GM18867 (cell line): Measurements from ENCODE around the gene WSCD2.

Experiments
- ATAC-seq: cut with Tn5 transposase; IDR thresholded peaks from one replicate; pipeline ENCODE4 v1.9.1; 2021; ENCODE audit warnings: mild to moderate bottlenecking, moderate library complexity; ENCODE audit not compliant: unreplicated experiment

The WSCD2 gene

DNA sequence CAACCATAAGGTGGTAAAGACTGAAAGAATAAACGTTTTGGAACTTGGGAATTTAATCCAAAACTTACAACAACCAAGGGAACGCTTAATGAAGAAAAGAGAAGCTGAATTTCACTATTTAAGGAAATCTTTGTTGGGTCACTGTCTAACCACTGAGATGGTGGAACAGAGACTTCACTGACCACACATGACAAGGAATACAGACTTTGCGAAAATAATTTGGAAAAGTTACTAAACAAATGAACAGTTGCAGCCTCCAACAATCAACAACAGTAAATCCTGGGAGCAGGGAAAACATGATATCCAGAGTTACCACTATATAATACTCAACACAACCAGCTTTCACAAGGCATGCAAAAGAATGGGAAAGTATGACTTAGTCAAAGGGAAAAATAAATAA lies 131.0 kb downstream of the WSCD2 start:
- ATAC-seq, result no peak

DNA sequence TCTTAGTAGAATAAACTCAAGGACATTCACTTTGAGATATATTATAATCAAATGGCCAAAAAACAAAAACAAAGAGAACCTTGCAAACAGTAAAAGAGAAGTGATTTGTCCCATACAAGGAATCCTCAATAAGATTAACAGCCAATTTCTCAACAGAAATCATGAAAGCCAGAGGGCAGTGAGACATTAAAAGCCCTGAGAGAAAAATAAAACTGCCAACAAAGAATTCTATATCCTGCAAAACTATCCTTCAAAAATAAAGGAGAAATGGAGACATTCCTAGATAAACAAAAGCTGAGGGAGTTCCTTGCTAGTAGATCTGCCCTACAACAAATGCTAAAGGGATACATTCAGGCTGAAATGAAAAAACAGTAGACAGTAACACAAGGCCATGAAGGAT lies 131.9 kb downstream of the WSCD2 start:
- ATAC-seq, result no peak

DNA sequence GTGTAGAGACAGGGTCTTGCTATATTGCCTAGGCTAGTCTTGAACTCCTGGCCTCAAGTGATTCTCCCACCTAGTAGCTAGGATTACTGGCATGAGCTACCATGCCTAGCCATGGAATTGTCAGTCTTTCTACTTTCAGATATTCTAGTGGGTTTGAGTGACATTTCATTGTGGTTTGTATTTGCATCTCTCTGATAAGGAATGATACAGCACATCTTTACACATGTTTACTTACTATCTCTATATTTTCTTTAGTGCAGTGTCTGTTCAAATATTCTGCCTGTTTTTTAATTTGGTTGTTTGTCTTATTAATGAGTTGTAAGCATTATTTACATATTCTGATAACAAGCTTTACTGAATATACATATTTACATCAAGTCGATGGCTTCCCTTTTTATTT lies 136.4 kb downstream of the WSCD2 start:
- no peak for ATAC-seq

DNA sequence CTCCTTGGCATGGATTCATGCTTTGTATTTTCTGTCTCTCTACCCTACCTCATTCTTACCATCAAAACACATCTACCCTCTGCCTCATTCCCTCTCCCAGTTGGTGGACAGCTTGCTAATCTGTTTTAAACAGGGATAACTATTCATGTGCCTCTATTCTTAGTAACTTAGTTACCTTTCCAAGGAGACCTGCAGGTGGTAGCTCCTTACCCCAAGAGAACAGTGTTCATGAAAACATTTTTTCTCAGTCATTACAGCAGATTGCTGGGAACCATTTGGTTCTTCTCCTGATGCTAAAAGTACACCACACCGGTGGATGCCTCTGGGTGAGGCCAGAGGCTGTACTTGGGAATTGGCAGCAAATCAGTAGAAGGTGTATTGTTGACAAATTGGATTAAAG lies 137.0 kb downstream of the WSCD2 start:
- no peak for ATAC-seq

DNA sequence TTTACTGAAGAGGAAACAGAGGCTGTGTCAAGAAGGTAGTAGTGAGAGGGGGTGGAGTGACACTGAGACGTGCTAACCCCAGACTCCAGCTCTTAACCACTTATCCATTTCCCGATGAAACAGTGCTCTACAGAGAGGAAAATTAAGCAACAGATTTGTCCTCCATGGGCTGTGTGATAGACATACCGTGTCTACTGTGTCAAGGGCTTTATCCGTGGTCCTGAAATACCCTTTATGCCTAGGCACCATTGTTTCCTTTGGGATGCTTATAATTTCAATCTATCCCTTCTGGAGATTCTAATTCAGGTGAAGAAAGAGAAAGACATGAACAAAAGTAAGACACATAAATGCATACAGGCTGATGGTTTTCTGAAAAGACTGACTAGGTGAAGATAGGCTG lies 138.4 kb downstream of the WSCD2 start:
- no peak for ATAC-seq

DNA sequence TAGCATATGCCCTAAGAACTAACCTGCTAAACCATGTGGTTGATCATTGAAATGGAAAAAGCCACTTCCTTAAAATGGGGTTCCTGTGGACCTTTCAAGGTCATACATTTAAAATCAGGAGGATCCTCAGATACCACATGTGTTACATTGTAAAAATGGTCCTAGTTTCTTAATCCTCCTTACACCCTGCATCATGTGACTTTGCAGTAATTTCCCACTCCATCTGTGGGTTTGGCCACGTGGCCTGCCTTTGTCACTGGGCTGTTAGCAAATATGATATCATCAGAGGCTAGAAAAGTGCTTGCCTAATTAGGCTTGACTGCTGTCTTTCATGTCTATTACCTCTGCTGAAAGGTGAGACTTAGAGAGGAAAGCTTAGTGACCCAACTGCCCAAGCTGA lies 139.3 kb downstream of the WSCD2 start:
- ATAC-seq, result no peak

DNA sequence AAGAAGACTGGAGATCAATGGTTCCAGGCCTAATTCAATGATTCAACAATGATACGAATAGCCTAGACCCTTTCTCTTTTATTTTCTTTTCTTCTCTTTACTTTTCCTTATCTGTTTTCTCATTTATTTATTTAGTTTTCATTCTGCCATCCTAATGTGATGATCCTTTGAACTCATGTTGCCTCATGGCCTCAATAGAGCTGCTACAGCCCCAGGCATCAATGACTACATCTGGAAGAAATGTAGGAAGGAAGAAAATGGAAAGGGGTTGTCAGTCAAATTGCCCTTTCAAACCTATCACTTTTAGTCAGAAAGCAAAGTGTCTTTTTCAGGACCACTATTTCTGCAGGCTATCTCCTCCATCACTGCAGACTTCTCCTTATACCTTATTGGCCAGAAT lies 140.1 kb downstream of the WSCD2 start:
- ATAC-seq, result no peak

DNA sequence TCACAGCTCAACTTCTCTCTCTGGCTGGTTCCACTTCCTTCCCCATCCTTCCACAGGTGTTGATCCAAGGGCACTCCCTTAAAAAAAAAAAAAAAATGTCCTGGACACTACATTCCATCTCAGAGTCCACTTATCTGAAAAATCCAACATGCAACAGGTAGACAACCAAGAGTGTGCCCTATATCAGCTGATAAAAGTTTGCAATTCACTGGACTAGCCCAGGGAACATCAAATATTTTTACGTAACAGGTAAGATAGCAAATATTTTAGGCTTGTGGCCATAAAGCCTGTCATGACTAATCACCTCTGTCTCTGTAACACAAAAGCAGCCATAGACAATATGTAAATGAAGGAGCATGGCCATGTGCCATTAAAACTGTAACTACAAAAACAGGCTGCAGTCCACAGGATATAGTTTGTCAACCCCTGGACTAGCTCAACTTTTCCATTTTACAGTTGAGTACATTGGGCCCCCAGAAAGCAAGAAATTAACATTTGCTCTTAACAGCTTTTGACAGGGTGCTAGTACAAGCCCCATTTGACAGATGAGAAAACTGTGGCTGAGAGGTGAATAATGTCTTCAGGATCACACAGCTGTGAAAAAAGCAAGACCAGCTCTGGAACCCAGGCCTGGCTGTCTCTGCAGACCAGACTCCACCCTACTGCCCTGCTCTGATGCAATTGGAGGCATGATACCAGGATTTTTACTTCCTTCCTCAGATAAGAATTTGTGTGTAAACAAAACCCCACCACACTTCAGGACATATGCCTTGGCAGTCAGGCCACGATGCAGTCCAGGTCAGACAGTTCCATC lies 141.2 kb downstream of the WSCD2 start:
- no peak for ATAC-seq

DNA sequence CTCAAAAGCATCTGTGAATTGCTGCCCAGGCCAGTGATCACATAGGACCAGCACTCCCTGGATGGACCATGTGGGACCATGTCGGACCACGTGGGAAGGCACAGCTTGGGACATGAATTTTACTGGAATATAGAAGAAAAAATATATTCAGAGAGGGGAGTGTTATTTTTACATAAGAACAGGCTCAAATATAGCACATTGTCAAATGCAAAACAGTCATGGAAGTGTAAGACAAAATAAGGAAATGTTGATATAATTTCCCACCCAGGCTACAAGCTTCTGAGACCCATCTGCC lies 141.7 kb downstream of the WSCD2 start:
- ATAC-seq, result no peak

DNA sequence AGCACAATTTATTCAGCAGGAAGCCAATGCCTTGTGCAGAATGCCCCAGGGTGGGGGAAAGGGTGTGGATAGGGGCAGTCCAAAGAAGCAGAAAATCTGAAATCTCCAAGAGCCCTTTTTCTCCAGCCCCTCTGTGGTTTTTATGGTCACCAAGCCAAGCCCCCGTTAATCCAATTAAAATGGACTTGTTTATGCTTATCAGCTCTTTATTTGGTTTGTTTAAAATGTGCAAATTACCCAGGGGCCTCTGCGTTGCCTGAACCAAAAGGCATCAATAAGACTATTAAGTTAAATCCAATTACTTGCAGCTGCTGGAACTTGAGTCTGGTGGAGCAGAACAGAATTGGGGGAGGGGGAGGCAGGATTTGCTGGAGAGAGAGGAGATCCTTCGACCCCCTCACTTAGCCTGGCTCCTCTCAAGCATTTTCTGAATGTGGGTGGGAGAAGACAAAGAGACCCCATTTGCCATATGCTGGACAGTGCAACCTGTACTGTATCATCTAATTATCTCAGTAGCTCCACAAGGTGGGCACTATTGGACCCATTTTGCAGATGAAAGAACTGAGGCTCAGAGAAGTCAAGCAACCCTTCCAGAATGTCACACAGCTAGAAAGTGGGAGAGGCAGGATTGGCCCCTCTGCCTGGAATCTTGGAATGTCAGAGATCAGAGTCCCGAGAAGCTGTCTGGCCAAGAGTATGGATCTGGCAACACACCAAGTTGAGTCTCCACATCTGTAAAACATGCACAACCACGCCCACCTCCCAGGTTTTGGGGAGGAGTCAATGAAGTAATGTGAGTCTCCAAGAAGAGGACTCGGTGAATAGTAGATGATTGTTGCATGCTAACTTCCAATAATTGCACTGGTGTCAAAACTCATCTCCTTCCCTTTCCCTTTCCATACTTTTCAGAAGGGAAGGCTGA lies 143.1 kb downstream of the WSCD2 start:
- no peak for ATAC-seq

DNA sequence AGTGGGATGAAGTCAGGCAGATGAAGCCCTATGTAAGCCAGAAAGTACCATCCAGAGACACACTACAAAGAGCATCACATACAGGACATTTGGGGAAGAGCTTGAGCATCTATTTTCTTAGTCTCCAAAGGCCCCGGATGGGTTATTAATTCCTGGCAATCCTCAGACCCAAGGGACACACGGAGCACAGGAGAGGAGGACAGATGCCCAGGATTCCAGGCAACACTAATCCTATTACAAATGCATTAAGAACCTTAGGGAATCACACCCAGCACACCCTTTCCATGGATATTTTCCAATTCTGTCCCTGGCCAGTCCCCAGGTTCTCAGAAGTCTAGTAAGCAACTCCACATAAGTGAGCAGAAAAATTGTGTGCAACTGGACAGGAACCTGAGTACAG lies 144.1 kb downstream of the WSCD2 start:
- ATAC-seq, result no peak

DNA sequence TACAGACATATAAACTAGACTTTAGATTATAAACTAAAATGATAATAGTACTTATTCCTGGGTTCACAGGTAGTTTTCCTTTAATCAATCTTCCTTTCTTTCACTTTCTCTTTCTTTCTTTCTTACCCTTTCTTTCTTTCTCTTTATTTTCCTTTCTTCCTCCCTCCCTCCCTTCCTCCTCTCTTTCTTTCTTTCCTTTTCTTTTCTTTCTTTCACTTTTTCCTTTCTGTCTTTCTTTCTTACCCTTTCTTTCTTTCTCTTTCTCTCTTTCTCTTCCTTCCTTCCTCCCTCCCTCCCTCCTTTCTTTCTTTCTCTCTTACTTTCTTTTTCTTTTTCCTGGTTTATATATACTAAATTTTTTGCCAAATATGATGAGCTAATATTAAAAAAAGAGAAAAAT lies 148.5 kb downstream of the WSCD2 start:
- ATAC-seq, result no peak

DNA sequence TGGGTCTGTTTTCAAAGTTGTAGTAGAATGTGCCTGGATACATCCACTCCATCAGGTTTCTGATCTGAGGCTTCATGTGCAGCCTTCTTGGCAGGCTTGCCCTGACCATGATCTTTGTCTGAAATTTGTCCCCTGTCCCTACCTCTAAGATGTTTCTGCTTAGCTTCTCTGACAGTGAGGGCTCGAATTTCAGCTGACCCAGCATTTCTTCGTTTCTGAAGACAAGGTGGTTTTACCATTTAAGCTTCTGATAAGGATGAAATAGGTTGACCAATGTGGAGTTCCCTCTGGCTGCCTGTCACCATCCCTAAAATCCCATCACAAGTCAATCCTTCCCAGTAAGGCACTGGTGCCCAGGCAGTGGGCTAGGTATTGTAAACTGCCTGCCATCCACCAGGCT lies 153.1 kb downstream of the WSCD2 start:
- ATAC-seq, result no peak

DNA sequence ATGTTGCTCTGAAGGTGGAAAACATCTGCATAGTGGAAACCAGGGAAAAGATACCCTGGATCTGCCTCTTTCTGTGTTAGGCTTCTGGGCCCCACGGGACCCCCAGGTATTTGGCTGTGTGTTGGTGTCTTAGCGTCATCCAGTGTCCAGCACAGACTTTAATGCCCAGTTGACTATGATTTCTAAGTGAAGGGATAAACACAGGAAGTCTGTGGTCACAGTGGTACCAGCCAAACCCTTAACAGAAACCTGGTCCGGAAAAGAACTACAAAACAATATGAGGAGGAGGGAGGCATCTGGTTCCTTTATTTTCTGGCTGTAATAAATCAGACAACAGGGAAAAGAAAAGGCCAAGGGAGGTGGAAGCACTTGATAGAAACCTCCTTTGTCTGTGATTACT lies 153.6 kb downstream of the WSCD2 start:
- ATAC-seq, result no peak

DNA sequence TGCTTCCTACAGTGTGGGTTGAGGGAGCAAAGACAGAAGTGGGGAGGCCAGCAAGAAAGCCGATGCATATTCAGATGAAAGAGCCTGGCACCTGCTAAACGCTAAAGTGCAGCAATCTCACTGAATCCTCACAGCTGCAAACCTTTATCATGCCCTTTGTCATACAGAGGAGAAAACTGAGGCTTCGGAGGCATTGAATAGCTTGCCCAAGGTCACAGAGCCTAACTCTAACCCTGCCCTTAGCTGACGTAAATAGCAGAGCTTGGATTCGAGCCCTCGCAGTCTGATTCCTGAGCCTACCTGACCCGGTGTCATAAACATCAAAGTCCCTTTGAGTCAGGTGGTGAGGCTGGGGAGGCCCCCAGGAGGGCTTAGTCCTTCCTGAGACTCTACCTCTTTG lies 155.1 kb downstream of the WSCD2 start:
- ATAC-seq, result no peak

DNA sequence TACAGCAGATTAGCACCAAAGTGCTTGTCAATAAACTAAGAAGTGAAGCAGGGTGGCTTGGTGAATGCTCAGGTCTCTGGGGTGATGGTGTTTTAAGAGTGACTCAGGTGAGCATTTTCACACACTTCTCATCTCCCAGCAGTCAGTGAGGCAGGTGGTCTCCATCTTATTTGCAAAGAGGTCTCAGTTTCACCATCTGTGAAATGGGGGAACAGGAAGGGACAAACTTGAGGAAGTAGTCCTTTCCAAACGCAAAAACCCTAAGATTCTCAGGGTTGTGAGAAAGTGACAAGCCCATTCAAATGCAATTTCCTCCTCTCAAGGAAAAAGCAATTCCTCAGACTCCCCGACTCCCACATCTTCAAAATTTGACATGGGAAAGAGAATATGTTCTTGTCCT lies 155.9 kb downstream of the WSCD2 start:
- ATAC-seq, result no peak

DNA sequence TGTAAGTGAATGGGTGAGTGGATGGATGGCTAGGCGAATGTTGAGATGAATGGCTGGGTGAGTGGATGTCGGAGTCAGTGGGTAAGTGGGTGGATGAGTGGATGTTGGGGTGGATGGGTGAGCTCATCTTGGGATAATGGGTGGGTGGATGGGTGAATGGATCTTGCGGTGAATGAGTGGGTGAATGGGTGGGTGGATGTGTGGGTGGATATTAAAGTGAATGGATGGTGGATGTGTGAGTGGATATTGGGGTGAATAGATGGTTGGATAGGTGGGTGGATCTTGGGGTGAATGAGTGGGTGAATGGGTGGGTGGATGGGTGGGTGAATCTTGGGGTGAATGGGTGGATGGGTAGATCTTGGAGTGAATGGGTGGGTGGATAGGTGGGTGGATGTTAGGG lies 158.1 kb downstream of the WSCD2 start:
- ATAC-seq, result no peak

DNA sequence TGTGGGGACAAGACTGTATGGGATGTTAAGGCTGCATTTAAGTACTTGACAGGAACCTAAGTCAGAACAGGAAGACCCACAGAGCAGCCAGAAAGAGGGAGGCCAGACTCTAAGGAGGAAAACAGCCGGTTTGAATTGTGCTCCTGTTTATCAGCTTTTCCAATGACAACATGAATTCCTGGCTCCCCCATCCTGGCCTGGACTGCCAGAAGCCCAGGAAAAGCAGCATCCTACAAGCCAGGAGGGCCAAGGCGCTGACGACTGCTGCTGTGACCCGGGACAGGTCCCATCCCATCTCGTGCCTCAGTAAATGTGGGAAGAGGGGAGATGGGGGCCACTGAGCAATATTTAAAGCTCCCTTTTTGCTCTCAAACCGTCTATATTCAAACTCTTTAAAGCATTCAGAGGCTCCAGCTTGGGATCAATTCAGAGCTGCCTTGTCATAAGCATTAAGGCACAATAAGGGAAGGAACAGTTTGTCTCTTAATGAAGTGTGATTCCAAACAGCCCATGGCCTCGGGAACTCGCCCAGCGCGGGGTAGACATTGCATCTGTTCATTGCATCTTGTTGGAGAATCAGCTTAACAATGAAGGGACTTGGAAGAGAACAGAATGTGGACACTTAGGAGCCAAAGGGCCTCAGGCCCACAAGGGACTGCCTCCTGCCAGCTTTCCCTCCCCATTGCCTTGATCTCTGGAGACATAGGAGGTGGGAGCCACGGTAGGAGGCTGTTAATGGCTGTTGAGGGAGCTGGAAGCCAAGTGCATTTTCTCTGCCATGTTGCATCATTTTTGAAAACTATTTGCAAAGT lies 160.5 kb downstream of the WSCD2 start:
- ATAC-seq, result no peak

DNA sequence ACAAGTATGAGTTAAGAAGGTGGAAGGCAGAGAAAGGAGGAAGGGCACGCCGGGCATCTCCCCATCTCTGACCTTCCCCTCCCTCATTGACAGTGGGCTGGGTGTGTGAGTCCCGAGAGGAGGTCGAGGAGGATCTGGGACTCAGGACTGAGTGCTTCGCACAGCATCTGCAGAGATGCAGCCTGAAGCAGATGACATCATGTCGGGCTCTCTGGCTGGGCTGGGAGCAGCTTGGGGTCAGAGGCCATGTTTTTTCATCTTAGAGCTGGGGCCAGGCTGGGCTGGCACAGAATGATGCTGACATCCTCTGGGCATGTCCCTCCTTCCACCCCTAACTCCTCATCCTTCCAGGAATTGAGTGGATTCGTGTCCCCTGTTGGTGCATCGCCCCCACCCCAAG lies 166.6 kb downstream of the WSCD2 start:
- ATAC-seq, result no peak

DNA sequence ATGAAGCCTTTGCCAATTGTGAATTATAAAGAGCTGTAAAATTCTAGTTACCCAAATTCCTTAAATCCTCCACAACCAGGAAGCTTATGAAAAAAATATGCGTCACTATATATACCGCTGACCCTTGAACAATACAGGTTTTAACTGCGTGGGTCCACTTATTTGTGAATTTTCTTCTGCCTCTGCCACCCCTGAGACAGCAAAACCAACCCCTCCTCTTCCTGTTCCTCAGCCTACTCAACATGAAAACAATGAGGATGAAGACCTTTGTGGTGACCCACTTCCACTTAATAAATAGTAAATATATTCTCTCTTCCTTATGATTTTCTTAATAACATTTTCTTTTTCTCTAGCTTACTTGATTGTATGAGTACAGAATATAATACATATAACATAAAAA lies 167.9 kb downstream of the WSCD2 start:
- no peak for ATAC-seq

DNA sequence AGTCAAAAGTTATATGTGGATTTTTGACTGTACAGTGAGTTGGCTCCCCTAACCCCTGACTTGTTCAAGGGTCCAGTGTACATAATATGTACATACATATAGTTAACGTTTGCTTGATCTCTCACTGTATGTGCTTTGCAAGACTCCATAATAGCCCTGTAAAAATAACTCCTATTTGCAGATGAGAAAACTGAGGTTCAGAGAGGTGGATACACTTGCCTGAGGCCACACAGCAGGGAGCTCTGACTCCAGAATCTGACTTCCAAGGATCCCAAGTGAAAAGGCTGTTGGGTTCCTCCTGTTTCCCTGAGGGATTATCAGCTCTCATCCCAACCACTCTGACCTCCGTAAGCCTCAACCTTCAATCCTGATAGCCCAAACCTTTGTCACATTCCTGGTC lies 168.3 kb downstream of the WSCD2 start:
- no peak for ATAC-seq
